Measurements from ENCODE around the gene TNNI2. TPM values are rescaled to one million over a fixed set of nuclear protein-coding genes. Genes with fewer than 3 reads are reported as not detected.

TNNI2 gene
- total RNA-seq, 1 donor from 2014 or later = 1.7 TPM

DNA sequence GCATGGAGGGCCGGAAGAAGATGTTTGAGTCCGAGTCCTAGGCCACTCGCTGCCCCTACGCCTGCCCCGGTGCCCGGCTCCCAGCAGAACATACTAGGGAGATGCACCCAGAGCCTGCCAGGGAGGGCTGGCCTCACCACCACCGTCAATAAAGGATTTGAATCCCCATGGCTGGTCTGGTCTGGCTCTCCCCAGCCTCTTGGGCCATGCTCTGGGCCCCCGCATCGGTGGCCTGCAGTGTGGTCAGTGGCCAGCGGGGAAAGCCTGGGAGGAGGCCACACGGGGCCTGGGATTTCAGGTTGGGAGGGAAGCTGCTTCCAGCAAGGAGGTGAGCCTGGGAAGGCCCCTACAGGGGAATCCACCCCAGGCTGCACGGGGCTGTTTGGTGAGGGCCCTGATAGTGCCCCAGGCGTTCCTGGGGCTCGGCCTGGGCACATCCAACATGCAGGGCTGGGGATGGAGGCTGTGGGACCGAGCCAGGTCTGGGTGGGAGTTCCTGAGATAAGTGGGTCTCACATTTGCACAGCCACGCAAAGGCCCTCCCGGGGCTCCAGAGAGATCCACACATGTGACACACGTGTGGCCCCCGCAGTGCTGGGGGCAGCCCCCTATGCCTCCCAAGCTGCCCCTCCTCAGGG, 2.8 kb downstream of the TNNI2 start:
- Mint-ChIP-seq H3K27me3 (peaks cover 9% of the 10 kb centered on the region), H3K27ac (no peak overlapping the region), H3K9me3 (no peaks in the 10 kb centered on the region), H3K4me3 (no peak overlapping the region), H3K36me3 (no peaks in the 10 kb centered on the region), H3K4me1 (ENCODE audit: unreplicated experiment) (peaks cover 18% of the 10 kb centered on the region)
- TF ChIP-seq, protein P1, sequence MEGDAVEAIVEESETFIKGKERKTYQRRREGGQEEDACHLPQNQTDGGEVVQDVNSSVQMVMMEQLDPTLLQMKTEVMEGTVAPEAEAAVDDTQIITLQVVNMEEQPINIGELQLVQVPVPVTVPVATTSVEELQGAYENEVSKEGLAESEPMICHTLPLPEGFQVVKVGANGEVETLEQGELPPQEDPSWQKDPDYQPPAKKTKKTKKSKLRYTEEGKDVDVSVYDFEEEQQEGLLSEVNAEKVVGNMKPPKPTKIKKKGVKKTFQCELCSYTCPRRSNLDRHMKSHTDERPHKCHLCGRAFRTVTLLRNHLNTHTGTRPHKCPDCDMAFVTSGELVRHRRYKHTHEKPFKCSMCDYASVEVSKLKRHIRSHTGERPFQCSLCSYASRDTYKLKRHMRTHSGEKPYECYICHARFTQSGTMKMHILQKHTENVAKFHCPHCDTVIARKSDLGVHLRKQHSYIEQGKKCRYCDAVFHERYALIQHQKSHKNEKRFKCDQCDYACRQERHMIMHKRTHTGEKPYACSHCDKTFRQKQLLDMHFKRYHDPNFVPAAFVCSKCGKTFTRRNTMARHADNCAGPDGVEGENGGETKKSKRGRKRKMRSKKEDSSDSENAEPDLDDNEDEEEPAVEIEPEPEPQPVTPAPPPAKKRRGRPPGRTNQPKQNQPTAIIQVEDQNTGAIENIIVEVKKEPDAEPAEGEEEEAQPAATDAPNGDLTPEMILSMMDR (conservative IDR thresholded peaks at IDR 0.05) = no peak
- DNase-seq (ENCODE audit: extremely low spot score, unreplicated experiment) = no peak

DNA sequence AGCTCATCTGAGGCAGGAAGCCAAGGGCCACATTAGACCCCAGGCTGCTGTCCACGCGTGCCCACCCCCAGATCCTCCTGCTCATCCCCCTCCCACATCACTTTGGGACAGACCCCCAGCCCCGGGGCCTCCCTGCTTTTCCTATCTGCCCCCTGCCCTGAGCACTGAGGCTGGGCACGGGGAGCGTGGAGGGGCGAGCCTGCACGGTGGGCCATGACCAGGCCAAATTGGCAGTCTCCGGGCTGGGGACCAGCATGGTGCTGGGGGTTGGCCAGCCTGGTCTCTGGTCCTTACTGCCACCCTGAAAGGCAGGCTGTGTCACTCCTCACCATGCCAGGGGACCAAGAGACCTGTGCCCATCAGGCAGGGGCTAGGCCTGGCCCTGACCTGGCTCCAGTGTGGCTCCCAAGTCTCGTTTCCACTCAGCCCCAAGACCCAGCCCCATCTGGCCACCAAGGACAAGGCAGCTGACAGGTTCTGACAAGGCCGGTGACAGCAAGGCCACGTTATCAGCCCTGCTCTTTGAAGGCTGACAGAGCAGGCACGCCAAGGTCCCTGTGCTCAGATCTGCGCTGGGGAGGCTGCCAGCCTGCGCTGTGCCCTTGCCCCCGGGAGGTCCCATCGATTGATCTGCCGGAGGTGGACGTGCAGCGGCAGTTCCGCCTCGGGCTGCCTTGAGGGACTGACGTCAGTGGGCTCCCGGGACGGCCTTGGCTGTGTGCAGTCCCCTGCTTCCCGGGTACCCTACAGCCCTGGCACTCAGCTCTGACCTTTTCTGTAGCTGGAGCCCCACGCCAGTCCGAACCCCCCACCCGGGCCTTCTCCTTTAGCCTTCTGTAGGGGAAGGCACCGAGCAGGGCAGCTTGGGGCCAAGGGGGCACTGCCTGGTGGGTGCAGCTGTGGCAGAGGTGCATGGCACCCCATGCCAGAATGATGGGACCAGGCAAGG, 3.6 kb downstream of the TNNI2 start:
- TF ChIP-seq, protein P1 (conservative IDR thresholded peaks at IDR 0.05) = no peak
- peaks cover 18% of the 10 kb centered on the region for H3K4me1 Mint-ChIP-seq (ENCODE audit: unreplicated experiment)
- no peaks in the 10 kb centered on the region for H3K36me3 Mint-ChIP-seq
- peak overlapping the region; percentile 42 for H3K27ac Mint-ChIP-seq
- H3K9me3 Mint-ChIP-seq = no peaks in the 10 kb centered on the region
- no peak overlapping the region for H3K4me3 Mint-ChIP-seq
- no peak for DNase-seq (ENCODE audit: extremely low spot score, unreplicated experiment)
- H3K27me3 Mint-ChIP-seq = peaks cover 9% of the 10 kb centered on the region

DNA sequence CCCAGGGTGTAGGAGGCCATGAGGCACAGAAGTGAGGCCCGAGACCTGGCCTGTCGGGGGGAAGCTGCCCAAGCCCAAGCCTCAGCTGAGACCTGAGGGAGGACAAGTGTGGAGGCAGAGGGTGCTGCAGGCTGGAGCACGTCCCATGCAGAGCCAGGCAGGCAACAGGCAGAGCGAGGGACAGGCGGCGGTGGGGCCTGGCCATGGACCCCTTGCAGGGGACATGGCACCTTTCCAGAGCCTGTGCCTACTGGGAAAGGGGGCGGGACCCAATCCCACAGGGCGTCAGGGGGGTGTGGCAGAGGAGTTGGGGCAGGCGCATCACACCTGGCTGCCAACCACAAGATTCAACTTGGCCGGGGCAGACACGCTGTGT, 4.3 kb downstream of the TNNI2 start:
- peak overlapping the region; percentile 42 for H3K27ac Mint-ChIP-seq
- no peaks in the 10 kb centered on the region for H3K36me3 Mint-ChIP-seq
- H3K9me3 Mint-ChIP-seq = no peaks in the 10 kb centered on the region
- TF ChIP-seq, protein P1 (conservative IDR thresholded peaks at IDR 0.05) = no peak
- no peak overlapping the region for H3K4me3 Mint-ChIP-seq
- no peak for DNase-seq (ENCODE audit: extremely low spot score, unreplicated experiment)
- peaks cover 18% of the 10 kb centered on the region for H3K4me1 Mint-ChIP-seq (ENCODE audit: unreplicated experiment)
- peaks cover 9% of the 10 kb centered on the region for H3K27me3 Mint-ChIP-seq

DNA sequence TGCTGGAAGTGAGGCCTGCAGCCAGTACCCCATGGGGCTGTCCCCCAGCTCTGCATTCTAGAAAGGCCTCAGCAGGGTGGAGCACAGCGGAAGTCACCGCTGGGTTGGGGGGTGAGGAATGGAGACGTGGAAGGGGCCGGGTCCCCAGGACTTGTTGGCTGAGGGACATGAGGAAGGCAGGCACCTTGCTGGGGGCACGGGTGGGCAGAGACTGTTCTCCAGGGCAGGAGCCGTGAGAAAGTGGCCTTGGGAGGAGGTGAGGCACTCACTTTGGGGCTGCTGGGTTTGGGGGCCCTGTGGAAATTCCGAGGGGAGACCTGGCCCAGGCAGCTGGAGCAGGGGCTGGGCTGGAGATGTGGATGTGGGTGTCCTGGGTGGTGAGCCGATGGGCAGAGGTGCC, 5.0 kb downstream of the TNNI2 start:
- Mint-ChIP-seq H3K27me3 (peaks cover 9% of the 10 kb centered on the region), H3K4me3 (no peak overlapping the region), H3K36me3 (no peaks in the 10 kb centered on the region), H3K9me3 (no peaks in the 10 kb centered on the region), H3K27ac (peak overlapping the region; percentile 42), H3K4me1 (ENCODE audit: unreplicated experiment) (peaks cover 18% of the 10 kb centered on the region)
- TF ChIP-seq, protein P1 (conservative IDR thresholded peaks at IDR 0.05) = no peak
- no peak for DNase-seq (ENCODE audit: extremely low spot score, unreplicated experiment)

DNA sequence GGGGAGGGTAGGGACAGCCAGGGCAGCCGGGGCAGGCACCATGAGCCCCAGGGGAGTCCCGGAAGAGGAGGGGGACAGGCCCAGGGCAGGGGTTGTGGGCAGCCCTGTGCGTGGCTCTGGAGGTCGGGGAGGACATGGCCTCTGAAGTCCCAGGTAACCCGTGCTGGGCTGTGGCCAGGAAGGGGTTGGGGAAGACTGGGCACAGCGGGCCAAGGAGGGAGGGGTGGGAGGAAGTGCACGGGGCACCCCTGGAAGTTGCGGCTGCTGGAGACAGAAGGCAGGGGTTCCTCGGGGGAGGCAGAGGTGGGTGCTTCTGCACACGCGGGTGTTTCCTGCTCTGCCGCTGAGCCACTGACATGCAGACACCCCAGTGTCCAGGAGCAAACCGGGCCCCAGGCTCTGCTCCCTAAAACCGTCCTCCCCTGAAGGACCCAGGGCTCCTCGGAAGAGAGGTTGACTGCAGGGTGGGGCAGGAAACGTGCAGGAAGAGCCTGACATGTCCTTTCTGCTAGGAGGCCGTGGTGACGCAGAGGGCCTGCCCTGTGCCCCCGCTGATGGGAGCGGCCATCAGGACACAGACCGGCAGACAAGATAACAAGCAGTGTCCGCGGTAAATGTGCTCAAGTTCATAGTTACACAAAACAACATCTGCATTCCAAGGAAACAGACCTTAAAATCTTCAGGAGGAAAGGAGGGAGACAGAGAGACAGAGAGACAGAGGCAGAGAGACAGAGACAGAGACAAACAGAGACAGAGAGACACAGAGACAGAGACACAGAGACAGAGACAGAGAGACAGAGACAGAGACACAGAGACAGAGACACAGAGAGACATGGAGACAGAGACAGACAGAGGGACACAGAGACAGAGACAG, 5.7 kb downstream of the TNNI2 start:
- TF ChIP-seq, protein P1 (conservative IDR thresholded peaks at IDR 0.05) = no peak
- peak overlapping the region; percentile 24 for H3K4me3 Mint-ChIP-seq
- H3K4me1 Mint-ChIP-seq (ENCODE audit: unreplicated experiment) = peaks cover 18% of the 10 kb centered on the region
- no peaks in the 10 kb centered on the region for H3K36me3 Mint-ChIP-seq
- H3K9me3 Mint-ChIP-seq = no peaks in the 10 kb centered on the region
- peaks cover 9% of the 10 kb centered on the region for H3K27me3 Mint-ChIP-seq
- DNase-seq (ENCODE audit: extremely low spot score, unreplicated experiment) = no peak
- peak overlapping the region; percentile 19 for H3K27ac Mint-ChIP-seq
